ENCODE data around the gene MYO10.

Gene MYO10

GRCh38 chr5:16842896-16843295 lies 93.2 kb downstream of the MYO10 start:
- POLR2A ChIA-PET = interaction anchor here (0.7 kb wide), 1 partner anchor 255 kb away, joined by 3 read pairs; no protein-coding TSS in a partner anchor
- CTCF ChIA-PET = interaction anchor here (0.5 to 0.7 kb wide), 3 partner anchors 86 to 361 kb away, joined by 3 to 4 read pairs (median 3); no protein-coding TSS in a partner anchor

More at GRCh38 chr5:16842896-16843295, 93.2 kb downstream of the MYO10 start:
- TF ChIP-seq BCL6B (tag by site-specific recombination; IDR thresholded peaks at IDR 0.05) = no peak
- TF ChIP-seq ZNF37A (tag by site-specific recombination; IDR thresholded peaks at IDR 0.05) = no peak
- TF ChIP-seq ZNF394 (tag by site-specific recombination; IDR thresholded peaks at IDR 0.05; ENCODE audit: borderline replicate concordance) = no peak
- no peak for TF ChIP-seq ZBTB1 (tag by site-specific recombination; IDR thresholded peaks at IDR 0.05)
- TF ChIP-seq ZNF2 (tag by site-specific recombination; IDR thresholded peaks at IDR 0.05) = no peak
- TF ChIP-seq ZNF132 (tag by site-specific recombination; IDR thresholded peaks at IDR 0.05; ENCODE audit: borderline replicate concordance) = no peak
- no peak for TF ChIP-seq ZNF362 (tag by site-specific recombination; IDR thresholded peaks at IDR 0.05)
- TF ChIP-seq ZNF488 (tag by site-specific recombination; IDR thresholded peaks at IDR 0.05) = no peak
- TF ChIP-seq HOXC10 (CRISPR knock-in tag; IDR thresholded peaks at IDR 0.05) = no peak
- TF ChIP-seq MEIS1 (CRISPR knock-in tag; IDR thresholded peaks at IDR 0.05; ENCODE audit: borderline replicate concordance) = no peak
- no peak for TF ChIP-seq ZNF777 (tag by site-specific recombination; IDR thresholded peaks at IDR 0.05; ENCODE audit: borderline replicate concordance)
- TF ChIP-seq ZNF692 (tag by site-specific recombination; IDR thresholded peaks at IDR 0.05) = no peak
- no peak for TF ChIP-seq ZNF112 (tag by site-specific recombination; IDR thresholded peaks at IDR 0.05)
- TF ChIP-seq ZNF174 (tag by site-specific recombination; IDR thresholded peaks at IDR 0.05) = no peak
- TF ChIP-seq FEZF1 (tag by site-specific recombination; IDR thresholded peaks at IDR 0.05) = no peak
- no peak for TF ChIP-seq ZNF701 (tag by site-specific recombination; IDR thresholded peaks at IDR 0.05)
- no peak for TF ChIP-seq ZNF629 (tag by site-specific recombination; IDR thresholded peaks at IDR 0.05)
- TF ChIP-seq RBAK (tag by site-specific recombination; IDR thresholded peaks at IDR 0.05) = no peak
- no peak for TF ChIP-seq ZBTB10 (tag by site-specific recombination; IDR thresholded peaks at IDR 0.05)
- no peak for TF ChIP-seq ZNF626 (tag by site-specific recombination; IDR thresholded peaks at IDR 0.05)
- H3K27ac ChIP-seq (ENCODE audit: extremely low read depth, low read depth, low read length) = no peak overlapping the region
- H3K36me3 ChIP-seq (ENCODE audit: control insufficient read depth in 2 of 2, insufficient read depth in 1 of 2, low read length in 2 of 2) = no peaks in the 10 kb centered on the region; a peak in 1 of 3 replicates
- peaks cover 3% of the 10 kb centered on the region; the same call in 1 of the 2 replicates for H3K4me1 ChIP-seq (ENCODE audit: control insufficient read depth, insufficient read depth, low read length)
- H3K9me3 ChIP-seq (ENCODE audit: control insufficient read depth, insufficient read depth, low read depth, low read length) = no peaks in the 10 kb centered on the region
- H3K4me3 ChIP-seq (ENCODE audit: low read depth, low read length) = no peak overlapping the region
